Stomach (tissue), 4 donors: ENCODE results near the gene ARHGAP26.

Source experiments
- CTCF ChIP-seq, 7 experiments: fragments of 450-650 bp in 4 of 7; fragments of 200-600 bp in 3 of 7; sonication (generic) in 3 of 7; IDR thresholded peaks; one replicate each; pipeline ENCODE4 v1.5.1; 2016 to 2019; ENCODE audit warnings: antibody characterized with exemption in 7 of 7, control low read depth in 2 of 7, mild to moderate bottlenecking in 1 of 7
- EP300 ChIP-seq: sonication (generic); formaldehyde crosslinking; IDR thresholded peaks from one replicate; pipeline ENCODE4 v1.6.1; 2017; ENCODE audit warnings: antibody characterized with exemption
- POLR2A ChIP-seq, 4 donors: fragments of 450-650 bp; IDR thresholded peaks; one replicate each; pipeline ENCODE4 v1.6.1; 2016; ENCODE audit warnings: antibody characterized with exemption in 4 of 4, control low read depth in 2 of 4, mild to moderate bottlenecking in 1 of 4, moderate library complexity in 1 of 4
- POLR2AphosphoS5 ChIP-seq, 3 donors: sonication (generic); formaldehyde crosslinking; IDR thresholded peaks; one replicate each; pipeline ENCODE4 v1.6.1; 2016; ENCODE audit warnings: antibody characterized with exemption in 3 of 3

DNA sequence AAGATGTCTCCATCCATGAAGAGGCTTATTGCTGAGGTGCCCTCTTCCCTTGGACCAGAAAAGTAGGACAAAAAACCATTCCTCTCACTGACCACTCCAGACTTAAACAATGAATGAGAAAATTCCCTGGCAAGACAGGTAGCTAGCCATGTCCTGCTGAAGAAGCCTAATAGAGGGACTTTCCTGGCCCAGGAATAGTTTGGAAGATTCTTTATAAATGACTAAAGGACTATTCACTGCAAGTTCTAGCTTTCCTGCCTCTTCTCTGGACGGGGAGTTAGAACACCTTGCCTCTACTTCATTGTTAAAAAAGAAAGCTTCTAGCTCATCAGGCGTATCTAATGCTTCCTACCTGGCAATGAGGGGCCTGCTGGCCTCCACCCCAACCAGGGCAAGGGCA, 479.7 kb downstream of the ARHGAP26 start:
- TF ChIP-seq POLR2AphosphoS5 (IDR thresholded peaks at IDR 0.05) (no peak), POLR2A (IDR thresholded peaks at IDR 0.05) (no peak), CTCF (IDR thresholded peaks at IDR 0.05) (no peak), EP300 (no peak)
